ELF-1 (cell line): ENCODE measurements around the gene IGFBP1.
A peak's percentile ranks its signal among the peaks of the same experiment; 100 is the strongest.
"Not testable (repeated sequence)": the region's sequence is repeated elsewhere in the genome, so short reads cannot be mapped to it uniquely, and the experiment has no call there.

ENCODE experiments used
- DNase-seq: peaks from one replicate; pipeline ENCODE4 v3.0.0-alpha.2; 2016; ENCODE audit warnings: low read depth, low spot score

Gene IGFBP1

GRCh38 chr7:45888185-45888992, at the start of gene IGFBP1:
TSS of gene IGFBP1 (plus strand) at chr7:45888488. CDS start at chr7:45888653, 165 bp downstream.
- peak; percentile 29 for DNase-seq

GRCh38 chr7:45838852-45839251, 49.4 kb upstream of the IGFBP1 start:
- DNase-seq: not testable (repeated sequence)

GRCh38 chr7:45841926-45842717, 46.2 kb upstream of the IGFBP1 start:
- DNase-seq: not testable (repeated sequence)

GRCh38 chr7:45846536-45846935, 41.8 kb upstream of the IGFBP1 start:
- DNase-seq: not testable (repeated sequence)

- DNase-seq: not testable (repeated sequence)
These were observed 39.6 kb upstream of the IGFBP1 start for GRCh38 chr7:45848734-45849133.

GRCh38 chr7:45852984-45853383, 35.3 kb upstream of the IGFBP1 start:
- not testable (repeated sequence) for DNase-seq

GRCh38 chr7:45853491-45853890, 34.8 kb upstream of the IGFBP1 start:
- DNase-seq: not testable (repeated sequence)

GRCh38 chr7:45855680-45856079, 32.6 kb upstream of the IGFBP1 start:
- DNase-seq: not testable (repeated sequence)

- DNase-seq: not testable (repeated sequence)
These were observed 31.4 kb upstream of the IGFBP1 start for GRCh38 chr7:45856888-45857287.

GRCh38 chr7:45863715-45864114, 24.6 kb upstream of the IGFBP1 start:
- peak; percentile 39 for DNase-seq

GRCh38 chr7:45865594-45866410, 22.5 kb upstream of the IGFBP1 start:
- DNase-seq: no peak

- no peak for DNase-seq
These were observed 20.8 kb upstream of the IGFBP1 start for GRCh38 chr7:45867471-45867870.

- no peak for DNase-seq
These were observed 18.9 kb upstream of the IGFBP1 start for GRCh38 chr7:45869426-45869825.

- DNase-seq: peak; percentile 43
These were observed 15.9 kb upstream of the IGFBP1 start for GRCh38 chr7:45872116-45873034.

GRCh38 chr7:45873035-45873354, 15.3 kb upstream of the IGFBP1 start, which contains the start of gene CCDC201:
TSS of gene CCDC201 (minus strand) at chr7:45873082. CDS start at chr7:45873007, 75 bp downstream.
- DNase-seq: no peak

GRCh38 chr7:45873355-45873754, 14.9 kb upstream of the IGFBP1 start:
- DNase-seq: no peak

GRCh38 chr7:45874408-45875131, 13.7 kb upstream of the IGFBP1 start:
- no peak for DNase-seq

GRCh38 chr7:45876519-45876918, 11.8 kb upstream of the IGFBP1 start:
- no peak for DNase-seq

GRCh38 chr7:45878457-45879144, 9.7 kb upstream of the IGFBP1 start:
- peak; percentile 14 for DNase-seq
